ENCODE measurements around the gene SGCA. TPM values are rescaled to one million over a fixed set of nuclear protein-coding genes. Genes with fewer than 3 reads are reported as not detected.

The SGCA gene
- total RNA-seq, 4 donors from 2014 or later, result 58.1 to 145 (median 93.4) TPM

DNA sequence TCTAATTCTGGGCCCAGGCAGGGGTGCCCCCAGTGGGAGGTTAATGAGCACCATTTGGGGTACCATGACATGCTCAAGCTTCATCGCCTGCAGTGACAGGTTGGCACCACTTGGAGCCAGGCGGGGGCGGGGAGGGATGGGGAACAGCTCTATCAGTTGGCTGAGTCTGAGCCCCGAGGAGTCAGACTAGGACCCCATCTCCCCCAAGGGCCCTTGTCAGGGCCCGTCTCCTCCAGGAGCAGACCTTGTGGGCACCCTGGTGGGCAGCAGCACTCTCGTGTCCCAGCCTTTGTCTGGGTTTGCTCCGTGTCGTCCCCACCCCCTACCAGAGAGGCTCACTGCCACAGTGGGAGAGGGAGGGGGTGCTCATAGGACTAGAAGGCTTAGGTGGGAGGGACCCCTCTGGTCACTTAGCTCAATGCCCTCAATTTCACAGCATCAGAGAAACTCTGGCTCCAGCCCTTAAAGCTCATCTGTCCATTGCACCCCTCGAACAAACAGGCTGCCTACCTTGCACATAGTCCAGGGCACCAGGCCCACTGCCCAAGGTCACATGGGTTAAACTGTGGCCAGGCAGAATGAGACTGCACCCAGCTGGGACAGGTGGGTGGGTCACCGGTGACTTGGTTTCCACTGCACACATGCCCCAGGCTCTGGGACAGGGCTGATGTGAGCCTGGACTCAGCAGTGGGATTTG lies 19.4 kb upstream of the SGCA start:
- H3K4me3 ChIP-seq, result peak overlapping the region in 1 of 2 donors; percentile 89
- no CpG with 5 or more reads among the region's 10 CpGs for WGBS, 2 donors (ENCODE audit: low coverage in 1 of 2)
- TF ChIP-seq POLR2A (IDR thresholded peaks at IDR 0.05) (no peak), POLR2AphosphoS5 (IDR thresholded peaks at IDR 0.05) (no peak), EP300 (IDR thresholded peaks at IDR 0.05) (no peak)
- TF ChIP-seq, protein P1, sequence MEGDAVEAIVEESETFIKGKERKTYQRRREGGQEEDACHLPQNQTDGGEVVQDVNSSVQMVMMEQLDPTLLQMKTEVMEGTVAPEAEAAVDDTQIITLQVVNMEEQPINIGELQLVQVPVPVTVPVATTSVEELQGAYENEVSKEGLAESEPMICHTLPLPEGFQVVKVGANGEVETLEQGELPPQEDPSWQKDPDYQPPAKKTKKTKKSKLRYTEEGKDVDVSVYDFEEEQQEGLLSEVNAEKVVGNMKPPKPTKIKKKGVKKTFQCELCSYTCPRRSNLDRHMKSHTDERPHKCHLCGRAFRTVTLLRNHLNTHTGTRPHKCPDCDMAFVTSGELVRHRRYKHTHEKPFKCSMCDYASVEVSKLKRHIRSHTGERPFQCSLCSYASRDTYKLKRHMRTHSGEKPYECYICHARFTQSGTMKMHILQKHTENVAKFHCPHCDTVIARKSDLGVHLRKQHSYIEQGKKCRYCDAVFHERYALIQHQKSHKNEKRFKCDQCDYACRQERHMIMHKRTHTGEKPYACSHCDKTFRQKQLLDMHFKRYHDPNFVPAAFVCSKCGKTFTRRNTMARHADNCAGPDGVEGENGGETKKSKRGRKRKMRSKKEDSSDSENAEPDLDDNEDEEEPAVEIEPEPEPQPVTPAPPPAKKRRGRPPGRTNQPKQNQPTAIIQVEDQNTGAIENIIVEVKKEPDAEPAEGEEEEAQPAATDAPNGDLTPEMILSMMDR (IDR thresholded peaks at IDR 0.05), result no peak

DNA sequence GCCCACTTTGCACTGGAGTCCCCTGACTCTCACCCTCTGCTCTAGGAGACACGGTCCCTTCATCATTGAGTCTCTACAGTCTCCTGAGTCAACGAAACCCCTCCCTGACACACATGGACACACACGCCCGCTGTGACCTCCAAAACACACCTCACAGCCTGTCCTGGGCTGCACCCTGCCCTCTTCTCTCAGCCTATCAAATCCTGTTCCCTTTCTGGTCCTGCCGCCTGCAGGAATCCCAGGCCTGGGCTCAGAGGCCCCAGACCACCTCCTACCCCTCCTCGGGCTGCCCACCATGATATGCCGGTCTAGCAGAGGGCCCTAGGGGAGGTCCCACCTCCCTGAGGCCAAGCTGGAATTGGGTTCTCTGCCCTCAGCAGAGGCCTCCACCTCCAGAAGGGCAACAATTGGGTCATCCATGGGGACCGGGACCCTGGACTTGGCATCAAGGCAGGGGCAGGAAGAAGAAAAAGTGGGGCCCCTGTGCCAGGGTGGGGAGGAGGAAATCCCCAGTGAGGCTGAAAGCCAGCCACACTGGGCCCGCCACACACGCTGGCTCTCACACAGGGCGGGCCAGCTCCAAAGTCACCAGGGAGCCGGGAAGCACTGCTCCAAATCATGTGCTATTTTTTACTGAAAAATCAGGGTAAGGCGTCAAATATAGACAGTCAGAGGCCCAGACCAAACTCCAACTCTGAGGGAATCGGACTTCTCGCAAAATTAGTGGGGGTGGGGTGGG lies 18.7 kb upstream of the SGCA start:
- TF ChIP-seq, protein P1 (IDR thresholded peaks at IDR 0.05), result no peak
- TF ChIP-seq POLR2A (IDR thresholded peaks at IDR 0.05) (no peak), POLR2AphosphoS5 (IDR thresholded peaks at IDR 0.05) (no peak), EP300 (IDR thresholded peaks at IDR 0.05) (no peak)
- 7 to 18% methylated on average over 3 to 9 of the region's 15 CpGs for WGBS, 2 donors (ENCODE audit: low coverage in 1 of 2)
- H3K4me1 ChIP-seq, result peaks cover 0 to 83% (median 36%) of the 10 kb centered on the region in 3 donors
- peak overlapping the region; percentile 47 to 89 for H3K4me3 ChIP-seq
- H3K27me3 ChIP-seq, result no peaks in the 10 kb centered on the region
- H3K27ac ChIP-seq, result peak overlapping the region in 3 of 4 donors; percentile 91 to 97 (median 95)
- peaks cover 0 to 35% of the 10 kb centered on the region in 2 donors for H3K36me3 ChIP-seq
- ATAC-seq, result no peak
- H3K9me3 ChIP-seq, result no peaks in the 10 kb centered on the region

More for the DNA sequence above, 19.4 kb upstream of the SGCA start:
- Histone ChIP-seq H3K27ac (peak overlapping the region in 3 of 4 donors; percentile 91 to 97 (median 95)), H3K9me3 (no peaks in the 10 kb centered on the region), H3K27me3 (no peaks in the 10 kb centered on the region), H3K36me3 (peaks cover 0 to 42% of the 10 kb centered on the region in 2 donors), H3K4me1 (peaks cover 0 to 81% (median 36%) of the 10 kb centered on the region in 3 donors)
- no peak for ATAC-seq

DNA sequence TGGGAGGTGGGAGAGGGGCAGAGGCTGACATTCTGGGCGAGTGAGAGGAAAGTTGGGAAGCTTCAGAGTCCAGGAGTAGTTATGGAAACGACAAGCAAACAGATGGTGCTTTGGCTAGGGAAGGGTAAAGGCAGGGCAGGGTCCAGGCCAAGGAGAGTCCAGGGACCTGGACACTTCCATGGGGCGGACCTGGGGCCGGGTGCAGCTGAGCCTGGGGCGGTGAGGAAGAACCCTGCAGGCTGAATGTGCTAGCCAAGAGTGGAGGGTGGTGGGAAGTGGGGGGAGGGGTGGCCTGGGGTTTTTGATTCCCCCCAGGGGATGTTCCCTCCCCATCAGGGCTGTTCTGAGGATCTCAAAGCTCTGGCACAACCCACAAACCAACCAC lies 18.0 kb upstream of the SGCA start:
- peak overlapping the region in 3 of 4 donors; percentile 91 to 97 (median 95) for H3K27ac ChIP-seq
- no peak for TF ChIP-seq POLR2A (IDR thresholded peaks at IDR 0.05)
- TF ChIP-seq, protein P1 (IDR thresholded peaks at IDR 0.05), result no peak
- no peak for TF ChIP-seq EP300 (IDR thresholded peaks at IDR 0.05)
- no peak for TF ChIP-seq POLR2AphosphoS5 (IDR thresholded peaks at IDR 0.05)
- H3K4me3 ChIP-seq, result peak overlapping the region; percentile 47 to 89
- no peaks in the 10 kb centered on the region for H3K9me3 ChIP-seq
- ATAC-seq, result no peak
- WGBS, 2 donors (ENCODE audit: low coverage in 1 of 2), result 0% methylated on average over 3 to 4 of the region's 5 CpGs
- H3K27me3 ChIP-seq, result no peaks in the 10 kb centered on the region
- peaks cover 0 to 83% (median 42%) of the 10 kb centered on the region in 3 donors for H3K4me1 ChIP-seq
- H3K36me3 ChIP-seq, result peaks cover 0 to 27% of the 10 kb centered on the region in 2 donors

DNA sequence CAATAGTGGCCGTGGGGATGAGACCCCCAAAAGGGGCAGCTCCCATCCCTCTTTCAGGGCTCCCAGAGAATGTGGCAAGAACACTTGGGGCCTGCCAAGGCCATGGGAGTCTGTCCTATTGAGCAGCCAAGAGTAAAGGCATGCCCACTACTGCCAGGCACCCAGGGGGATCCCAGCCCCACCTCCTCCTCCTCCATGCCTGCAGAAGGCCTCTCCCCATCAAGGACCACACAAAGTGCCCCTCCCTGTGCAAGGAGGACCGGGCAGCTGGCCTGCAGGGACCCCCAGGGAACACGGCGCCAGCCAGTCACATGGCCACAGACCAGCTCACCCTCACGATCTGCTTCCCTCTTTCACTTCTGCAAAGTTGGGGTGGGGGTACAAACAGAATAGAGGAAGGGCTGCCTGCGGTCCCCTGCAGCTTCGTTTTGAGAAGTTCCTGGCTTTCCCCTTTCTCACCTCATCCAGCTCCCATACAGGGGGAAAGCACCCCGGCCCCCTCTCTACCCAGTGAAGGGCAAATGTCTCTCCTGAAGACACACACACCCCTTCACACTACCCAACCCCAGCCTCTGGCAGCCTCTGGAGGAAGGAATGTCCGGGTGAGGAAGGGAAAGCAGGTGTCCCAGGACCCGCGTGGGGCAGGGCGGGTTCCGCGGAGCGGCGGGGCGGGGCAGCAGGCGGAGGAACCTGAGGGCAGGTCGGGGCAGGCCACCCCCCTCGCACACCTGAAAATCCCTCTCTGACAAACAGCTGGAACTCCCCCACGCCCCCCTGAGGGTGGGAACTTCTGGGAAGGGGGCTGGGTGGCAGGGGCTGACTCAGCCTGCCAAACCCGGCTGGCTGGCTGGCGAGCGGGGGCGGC lies 17.3 kb upstream of the SGCA start:
- ATAC-seq, result no peak
- 0% methylated on average over 6 of the region's 25 CpGs; no CpG with 5 or more reads in 1 of the 2 donors for WGBS, 2 donors (ENCODE audit: low coverage in 1 of 2)
- no peaks in the 10 kb centered on the region for H3K9me3 ChIP-seq
- H3K4me3 ChIP-seq, result peak overlapping the region; percentile 47 to 89
- peak overlapping the region; percentile 48 to 97 (median 93) for H3K27ac ChIP-seq
- peak; percentile 50 for TF ChIP-seq POLR2AphosphoS5 (IDR thresholded peaks at IDR 0.05)
- TF ChIP-seq, protein P1 (IDR thresholded peaks at IDR 0.05), result peak in 3 of 4 experiments; percentile 8 to 50 (median 38)
- TF ChIP-seq EP300 (IDR thresholded peaks at IDR 0.05), result no peak
- no peak for TF ChIP-seq POLR2A (IDR thresholded peaks at IDR 0.05)
- H3K36me3 ChIP-seq, result peaks cover 0 to 21% of the 10 kb centered on the region in 2 donors
- no peaks in the 10 kb centered on the region for H3K27me3 ChIP-seq
- H3K4me1 ChIP-seq, result peaks cover 0 to 83% (median 44%) of the 10 kb centered on the region in 3 donors
